GM11168 (cell line): ENCODE measurements around the gene NT5DC1.

Source experiments
- in situ Hi-C: fragments of 300-500 bp; cut with MboI; formaldehyde crosslinking; loops from one replicate; pipeline ENCODE4 v1.12.0; 2022; ENCODE audit warnings: low sequenced_read_pairs; ENCODE audit not compliant: unreplicated experiment

Gene NT5DC1

GRCh38 chr6:116127771-116128493, 27.3 kb downstream of the NT5DC1 start:
- in situ Hi-C loops = no loop called here

- in situ Hi-C loops = no loop called here
Measured at GRCh38 chr6:116133453-116133852, 32.8 kb downstream of the NT5DC1 start.

- in situ Hi-C loops = no loop called here
Measured at GRCh38 chr6:116136373-116136772, 35.7 kb downstream of the NT5DC1 start.

DNA sequence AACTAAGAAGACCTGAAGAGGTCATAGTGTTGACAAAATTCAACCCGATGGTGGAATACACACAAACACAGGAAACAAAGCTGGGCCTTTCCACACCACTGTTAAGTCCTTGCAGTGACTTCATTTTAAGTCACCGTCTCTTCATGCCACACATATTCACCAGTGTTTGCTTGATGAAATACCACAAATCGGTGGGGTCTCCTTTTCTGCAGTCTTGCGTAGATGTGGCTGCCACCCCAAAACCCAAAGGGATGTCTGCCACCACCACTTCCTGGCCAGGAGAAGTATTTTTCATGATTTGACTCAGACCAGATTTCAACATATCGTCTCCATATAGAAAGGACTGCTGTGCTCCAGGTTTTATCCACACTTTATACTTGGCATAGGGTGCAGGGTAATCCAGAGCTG, 36.3 kb downstream of the NT5DC1 start:
- in situ Hi-C loops = no loop called here

GRCh38 chr6:116139917-116140316, 39.3 kb downstream of the NT5DC1 start:
- in situ Hi-C loops = no loop called here

DNA sequence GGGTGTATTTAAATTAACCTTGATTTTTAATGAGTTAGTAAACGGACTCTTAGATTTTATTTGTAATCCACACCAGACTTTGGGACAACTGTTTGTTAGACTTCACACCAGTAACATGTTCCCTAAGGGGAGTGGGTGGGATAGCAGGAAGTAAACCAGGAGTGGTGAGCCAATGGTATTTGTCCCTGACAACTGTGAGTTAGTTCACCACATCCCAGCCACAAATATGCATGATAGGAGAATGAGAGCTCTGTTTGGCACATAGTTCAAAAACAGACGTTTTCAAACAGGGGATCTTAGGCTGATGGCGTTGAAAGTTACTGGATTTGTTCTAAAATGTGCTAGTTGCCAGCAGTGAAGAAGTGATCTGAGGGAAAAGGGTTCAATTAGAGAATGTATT, 44.0 kb downstream of the NT5DC1 start:
- in situ Hi-C loops = no loop called here

DNA sequence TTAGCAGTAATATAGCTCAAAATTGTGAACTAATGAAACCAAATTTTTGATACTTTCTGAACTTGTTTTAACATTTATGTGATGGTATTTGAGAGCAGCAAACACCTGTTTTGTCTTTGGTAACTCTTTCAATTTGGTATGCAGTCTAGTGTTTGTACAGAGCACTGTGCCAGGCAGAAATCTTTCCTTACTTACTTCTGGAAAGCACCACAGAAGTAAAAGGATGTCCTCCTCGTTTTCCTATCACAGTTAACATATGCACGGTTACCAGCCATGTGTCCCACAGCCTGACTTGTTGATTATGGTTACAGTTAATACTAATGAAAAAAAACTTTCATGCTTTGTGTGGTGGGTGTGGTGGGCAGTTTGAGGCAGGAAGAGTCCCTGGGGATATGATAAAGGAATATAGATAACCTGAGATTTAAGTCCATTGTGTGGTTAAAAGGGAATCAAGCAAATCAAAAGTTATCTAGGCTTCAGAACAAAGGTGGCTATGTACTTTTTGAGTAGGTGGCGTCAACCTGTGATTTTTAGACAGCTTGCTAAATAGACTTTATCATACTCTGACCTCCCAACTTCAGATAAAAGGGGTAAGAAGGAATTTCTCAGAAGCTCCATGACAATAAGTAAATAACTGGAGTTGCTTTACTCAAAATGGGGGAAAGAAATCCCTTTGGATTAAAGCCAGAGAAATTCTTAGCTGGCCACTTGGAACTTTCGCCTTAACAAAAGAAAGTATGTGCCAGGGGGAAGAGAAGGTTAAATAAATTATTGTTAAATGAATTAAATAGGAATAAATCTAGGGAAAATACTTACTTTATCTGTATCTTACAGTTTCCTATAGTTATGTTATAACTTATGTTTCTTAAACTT, 45.4 kb downstream of the NT5DC1 start:
- in situ Hi-C loops = no loop called here

- in situ Hi-C loops = no loop called here
Measured at GRCh38 chr6:116152620-116153019, 52.0 kb downstream of the NT5DC1 start.

GRCh38 chr6:116154887-116155286, 54.2 kb downstream of the NT5DC1 start:
- in situ Hi-C loops = no loop called here

GRCh38 chr6:116156405-116157326, 56.0 kb downstream of the NT5DC1 start:
- in situ Hi-C loops = no loop called here

DNA sequence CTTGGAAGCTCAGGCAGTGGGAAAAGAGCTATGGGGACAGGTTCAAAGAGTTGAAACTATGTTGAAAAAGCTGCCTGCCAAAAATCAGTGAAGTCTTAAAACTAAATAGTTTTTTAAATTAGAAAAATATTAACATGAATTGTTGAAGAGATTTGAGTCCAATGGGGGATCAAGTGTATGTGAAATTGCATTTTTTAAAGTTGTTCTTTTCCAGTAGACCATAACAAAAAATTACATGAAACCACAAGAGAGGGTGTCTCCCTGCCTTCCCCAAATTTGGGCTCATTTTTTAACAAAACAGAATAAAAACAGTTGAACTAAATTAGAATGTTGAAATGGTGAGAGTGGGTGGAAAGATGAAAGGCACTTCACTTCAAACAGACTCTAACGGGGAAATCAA, 56.7 kb downstream of the NT5DC1 start:
- in situ Hi-C loops = no loop called here

DNA sequence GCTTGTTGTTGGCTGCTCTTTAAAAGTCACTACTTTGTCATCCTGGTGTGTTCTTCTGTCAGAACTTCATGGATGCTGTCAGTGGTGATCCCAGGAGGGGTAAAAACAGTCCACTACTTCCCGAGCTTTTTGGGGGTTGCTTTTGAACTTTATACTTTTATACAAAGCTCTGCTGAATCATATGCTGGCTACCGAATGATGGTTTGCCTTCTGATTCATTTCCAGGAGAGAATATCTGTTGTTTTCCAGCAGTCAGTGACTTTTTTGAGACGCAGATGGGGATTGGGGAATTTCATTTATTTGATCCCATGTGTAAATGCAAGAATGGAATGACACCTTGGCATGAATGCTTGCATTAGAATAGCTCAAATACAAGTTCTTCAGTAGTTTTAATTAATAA, 58.0 kb downstream of the NT5DC1 start:
- in situ Hi-C loops = no loop called here

DNA sequence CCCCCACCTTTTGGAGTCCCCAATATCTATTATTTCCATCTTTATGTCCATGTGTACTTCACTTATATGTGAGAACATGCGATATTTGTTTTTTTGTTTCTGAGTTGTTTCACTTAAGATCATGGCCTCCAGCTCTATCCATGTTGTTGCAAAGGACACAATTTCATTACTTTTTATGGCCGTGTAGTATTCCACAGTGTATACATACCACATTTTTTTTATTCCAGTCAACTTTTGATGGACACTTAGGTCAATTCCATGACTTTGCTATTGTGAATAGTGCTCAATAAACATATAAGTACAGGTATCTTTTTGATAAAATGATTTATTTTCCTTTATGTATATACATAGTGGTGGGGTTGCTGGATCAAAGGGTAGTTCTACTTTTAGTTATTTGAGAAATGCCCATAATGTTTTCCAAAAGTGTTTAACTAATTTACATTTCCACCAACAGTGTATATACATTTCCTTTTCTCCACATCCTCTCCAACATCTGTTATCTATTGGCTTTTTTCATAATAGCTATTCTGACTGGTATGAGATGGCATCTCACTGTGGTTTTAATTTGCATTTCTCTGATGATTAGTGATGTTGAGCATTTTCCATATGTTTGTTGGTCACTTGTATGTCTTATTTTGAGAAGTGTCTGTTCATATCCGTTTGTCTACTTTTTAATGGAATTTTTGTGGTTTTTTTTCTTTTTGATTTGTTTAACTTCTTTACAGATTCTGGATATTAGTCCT, 59.3 kb downstream of the NT5DC1 start:
- in situ Hi-C loops = no loop called here

- in situ Hi-C loops = no loop called here
Measured at GRCh38 chr6:116165596-116165995, 64.9 kb downstream of the NT5DC1 start.

- in situ Hi-C loops = no loop called here
Measured at GRCh38 chr6:116166369-116166768, 65.7 kb downstream of the NT5DC1 start.

GRCh38 chr6:116168148-116168547, 67.5 kb downstream of the NT5DC1 start:
- in situ Hi-C loops = no loop called here

DNA sequence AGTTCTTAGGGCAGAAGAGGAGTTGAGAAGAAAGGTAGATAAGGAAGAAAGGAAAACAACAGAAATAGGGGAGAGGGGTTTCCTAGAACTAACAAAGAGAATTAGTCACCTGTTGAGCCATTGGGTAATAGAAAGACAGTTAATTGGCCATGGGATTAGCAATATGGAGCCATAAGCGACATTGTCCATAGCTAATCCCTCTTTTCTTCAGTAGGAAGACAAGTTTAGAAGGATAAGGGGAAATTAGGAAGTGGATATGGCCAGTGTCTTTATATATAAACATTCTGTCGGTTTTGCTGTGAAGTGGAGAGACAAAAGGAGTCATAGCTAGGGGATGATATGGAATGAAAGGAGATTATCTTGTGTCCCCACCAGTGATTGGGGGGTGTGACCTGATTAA, 69.2 kb downstream of the NT5DC1 start:
- in situ Hi-C loops = no loop called here

- in situ Hi-C loops = no loop called here
Measured at GRCh38 chr6:116170358-116171057, 69.9 kb downstream of the NT5DC1 start.

DNA sequence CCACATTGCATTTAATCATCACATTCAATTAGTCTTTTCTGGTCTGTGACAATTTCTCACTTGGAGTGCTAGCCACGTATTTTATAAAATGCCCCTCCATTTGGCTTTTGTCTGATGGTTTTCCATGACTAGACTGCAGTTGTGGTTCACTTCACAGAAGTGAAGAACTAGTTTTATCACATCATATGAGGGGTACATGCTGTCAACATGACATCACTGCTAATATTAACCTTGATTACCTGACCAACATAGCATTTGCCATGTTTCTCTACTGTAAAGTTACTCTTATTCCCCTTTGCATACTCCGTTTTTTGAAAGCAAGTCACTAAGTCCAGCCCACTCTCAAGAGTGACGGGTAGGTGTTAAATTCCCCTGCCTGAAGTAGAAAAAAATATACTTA, 73.3 kb downstream of the NT5DC1 start:
- in situ Hi-C loops = no loop called here
